Tibial nerve (tissue), 4 donors: Measurements from ENCODE around the gene SBNO2. TPM values are rescaled to one million over a fixed set of nuclear protein-coding genes. Genes with fewer than 3 reads are reported as not detected.

Experiments used
- DNase-seq, 2 donors: peaks; one replicate each; pipeline ENCODE4 v3.0.0-alpha.2; 2019; ENCODE audit warnings: low spot score in 2 of 2
- H3K27ac ChIP-seq, 4 donors: fragments of 200-600 bp; sonication (generic) in 3 of 4; one replicate each; pipeline ENCODE4 v1.5.1; 2017 to 2019; ENCODE audit warnings: mild to moderate bottlenecking in 1 of 4
- H3K27me3 ChIP-seq, 2 donors: fragments of 200-600 bp; sonication (generic) in 1 of 2; one replicate each; pipeline versions ENCODE4 v1.5.1 to v1.6.0; 2017 to 2019
- H3K36me3 ChIP-seq, 3 donors: fragments of 200-600 bp; sonication (generic); one replicate each; pipeline ENCODE4 v1.5.1; 2018 to 2019
- H3K4me1 ChIP-seq, 4 donors: fragments of 200-600 bp; sonication (generic) in 3 of 4; one replicate each; pipeline ENCODE4 v1.5.1; 2017 to 2019
- H3K4me3 ChIP-seq, 4 donors: fragments of 200-600 bp; sonication (generic) in 3 of 4; one replicate each; pipeline ENCODE4 v1.5.1; 2017 to 2019; ENCODE audit warnings: mild to moderate bottlenecking in 1 of 4, moderate library complexity in 1 of 4
- H3K9me3 ChIP-seq, 4 donors: fragments of 200-600 bp; sonication (generic) in 3 of 4; one replicate each; pipeline ENCODE4 v1.5.1; 2017 to 2019
- CTCF ChIP-seq, 5 experiments: fragments of 200-600 bp in 3 of 5; fragments of 450-650 bp in 2 of 5; sonication (generic) in 3 of 5; IDR thresholded peaks; one replicate each; pipeline ENCODE4 v1.5.1; 2016 to 2019; ENCODE audit warnings: antibody characterized with exemption in 5 of 5, mild to moderate bottlenecking in 3 of 5, moderate library complexity in 2 of 5
- EP300 ChIP-seq, 2 donors: sonication (generic); formaldehyde crosslinking; IDR thresholded peaks; one replicate each; pipeline ENCODE4 v1.6.1; 2017; ENCODE audit warnings: antibody characterized with exemption in 2 of 2, mild to moderate bottlenecking in 1 of 2
- POLR2A ChIP-seq, 2 donors: fragments of 450-650 bp; IDR thresholded peaks; one replicate each; pipeline ENCODE4 v1.6.1; 2017; ENCODE audit warnings: antibody characterized with exemption in 2 of 2, mild to moderate bottlenecking in 2 of 2, moderate library complexity in 2 of 2
- WGBS, 2 donors: methylation state at CpG; one replicate each; pipeline ENCODE4 v1.1.5; 2018; 5-methylcytosine and 5-hydroxymethylcytosine counted together
- total RNA-seq, 4 donors: library from RNA; depleted of rRNA; stranded (reverse); fragments of >200 nt; gene quantifications; one replicate each; pipeline ENCODE4 v1.1.0, GENCODE V29; 2016

Gene SBNO2
- total RNA-seq, 4 donors from 2014 or later, result 26.6 to 105 (median 39.3) TPM

GRCh38 chr19:1104311-1105007 lies 69.6 kb downstream of the SBNO2 start:
- peak overlapping the region; percentile 91 to 99 (median 97) for H3K27ac ChIP-seq
- peak; percentile 59 to 67 for DNase-seq
- peaks cover 0 to 68% (median 48%) of the 10 kb centered on the region in 4 donors for H3K4me1 ChIP-seq
- H3K27me3 ChIP-seq, result no peaks in the 10 kb centered on the region
- WGBS, 2 donors, result 2% methylated on average over 38 to 45 of the region's 93 CpGs
- TF ChIP-seq CTCF (IDR thresholded peaks at IDR 0.05), result peak in 2 of 5 experiments; percentile 30 to 52
- peak in 1 of 2 donors; percentile 31 for TF ChIP-seq POLR2A (IDR thresholded peaks at IDR 0.05)
- TF ChIP-seq EP300 (IDR thresholded peaks at IDR 0.05), result no peak
- peak overlapping the region; percentile 61 to 98 (median 82) for H3K4me3 ChIP-seq
- H3K36me3 ChIP-seq, result peaks cover 3 to 38% (median 14%) of the 10 kb centered on the region in 3 donors
- H3K9me3 ChIP-seq, result no peaks in the 10 kb centered on the region

GRCh38 chr19:1103708-1104310 lies 70.3 kb downstream of the SBNO2 start, which contains the start of gene GPX4:
TSS of gene GPX4 (plus strand) at chr19:1103994. CDS start at chr19:1104044, 50 bp downstream.
- H3K9me3 ChIP-seq, result no peaks in the 10 kb centered on the region
- peak within 1 kb of the TSS; percentile 61 to 98 (median 82) for H3K4me3 ChIP-seq
- peak; percentile 99 for DNase-seq
- WGBS, 2 donors, result 0 to 1% methylated on average over 26 to 34 of the region's 75 CpGs
- peaks cover 0 to 74% (median 55%) of the 10 kb centered on the region in 4 donors for H3K4me1 ChIP-seq
- H3K27me3 ChIP-seq, result no peaks in the 10 kb centered on the region
- H3K36me3 ChIP-seq, result peaks cover 3 to 31% (median 7%) of the 10 kb centered on the region in 3 donors
- TF ChIP-seq CTCF (IDR thresholded peaks at IDR 0.05) (peak in 2 of 5 experiments; percentile 9 to 38), POLR2A (IDR thresholded peaks at IDR 0.05) (peak; percentile 88 to 98), EP300 (IDR thresholded peaks at IDR 0.05) (peak; percentile 95 to 98)
- peak within 1 kb of the TSS; percentile 91 to 99 (median 97) for H3K27ac ChIP-seq

- TF ChIP-seq POLR2A (IDR thresholded peaks at IDR 0.05) (no peak), EP300 (IDR thresholded peaks at IDR 0.05) (no peak), CTCF (IDR thresholded peaks at IDR 0.05) (no peak)
- Histone ChIP-seq H3K9me3 (no peaks in the 10 kb centered on the region), H3K27me3 (no peaks in the 10 kb centered on the region), H3K27ac (peak overlapping the region; percentile 91 to 99 (median 94)), H3K4me3 (peak overlapping the region; percentile 39 to 88 (median 54)), H3K4me1 (peaks cover 0 to 80% (median 60%) of the 10 kb centered on the region in 4 donors), H3K36me3 (peaks cover 3 to 25% (median 4%) of the 10 kb centered on the region in 3 donors)
- 28 to 32% methylated on average over 18 to 20 of the region's 20 CpGs for WGBS, 2 donors
- no peak for DNase-seq
These were observed 70.8 kb downstream of the SBNO2 start for GRCh38 chr19:1103132-1103707.

- Histone ChIP-seq H3K27me3 (no peaks in the 10 kb centered on the region), H3K4me3 (peak overlapping the region in 3 of 4 donors; percentile 4 to 15 (median 4)), H3K4me1 (peaks cover 0 to 86% (median 65%) of the 10 kb centered on the region in 4 donors), H3K36me3 (peaks cover 0 to 19% (median 4%) of the 10 kb centered on the region in 3 donors), H3K9me3 (no peaks in the 10 kb centered on the region), H3K27ac (peak overlapping the region; percentile 91 to 99 (median 94))
- WGBS, 2 donors, result 53 to 56% methylated on average over 17 of the region's 17 CpGs
- peak in 1 of 2 donors; percentile 82 for DNase-seq
- TF ChIP-seq EP300 (IDR thresholded peaks at IDR 0.05) (peak; percentile 27 to 88), POLR2A (IDR thresholded peaks at IDR 0.05) (no peak)
These were observed 71.5 kb downstream of the SBNO2 start for GRCh38 chr19:1102407-1103131.

GRCh38 chr19:1101337-1101698 lies 72.8 kb downstream of the SBNO2 start:
- no peaks in the 10 kb centered on the region for H3K9me3 ChIP-seq
- peaks cover 0 to 77% (median 64%) of the 10 kb centered on the region in 4 donors for H3K4me1 ChIP-seq

More at GRCh38 chr19:1101337-1101698, 72.8 kb downstream of the SBNO2 start:
- no peaks in the 10 kb centered on the region for H3K27me3 ChIP-seq
- DNase-seq, result peak in 1 of 2 donors; percentile 48
- H3K4me3 ChIP-seq, result peak overlapping the region in 1 of 4 donors; percentile 0
- TF ChIP-seq CTCF (IDR thresholded peaks at IDR 0.05) (no peak), POLR2A (IDR thresholded peaks at IDR 0.05) (no peak), EP300 (IDR thresholded peaks at IDR 0.05) (no peak)
- H3K36me3 ChIP-seq, result peaks cover 0 to 6% (median 1%) of the 10 kb centered on the region in 3 donors
- peak overlapping the region; percentile 91 to 99 (median 94) for H3K27ac ChIP-seq
- 13 to 17% methylated on average over 7 to 9 of the region's 9 CpGs for WGBS, 2 donors
